K562 (cell line): ENCODE measurements around the gene NFS1. TPM values are rescaled to one million over a fixed set of nuclear protein-coding genes. Genes with fewer than 3 reads are reported as not detected.

Source experiments
- ATAC-seq: fragments of 200-7000 bp; cut with Tn5 transposase; 3 replicates; pipeline ENCODE4 v1.9.1; 2020; ENCODE audit warnings: moderate library complexity
- BruUV-seq: library from RNA; stranded (reverse); fragments of 400-500 nt; replicated peaks from 2 replicates; lab custom pipeline; 2021; lab: Mats Ljungman, UMichigan
- CTCF ChIA-PET: fragments of 300-600 bp; formaldehyde crosslinking; extraction: SDS; loops from one replicate; lab custom pipeline; 2021; ENCODE audit warnings: low intra/inter-chr PET ratio; lab: Yijun Ruan, JAX
- POLR2A ChIA-PET: fragments of 300-600, 350-650 bp; sonication (Branson Sonifier 250); formaldehyde crosslinking; extraction: SDS; loops from one replicate; lab custom pipeline; 2021; ENCODE audit warnings: antibody characterized with exemption, inconsistent platforms; lab: Yijun Ruan, JAX
- DNase-seq, 4 experiments: peaks; one replicate each; pipeline versions ENCODE4 v3.0.0 to v3.0.0-alpha.2; 2011 to 2018; ENCODE audit warnings: low spot score in 3 of 4, mixed read lengths in 3 of 4; ENCODE audit errors: extremely low read depth in 1 of 4
- FAIRE-seq: peaks from 2 replicates; lab custom pipeline; 2011; peaks lifted over from hg19 to GRCh38; lab: Jason Lieb, UNC
- H2AFZ ChIP-seq: 2 replicates; pipeline ENCODE4 v1.6.0; 2011; ENCODE audit warnings: low read depth, low read length, control low read depth, inconsistent platforms
- H3K27ac ChIP-seq: fragments of 200-600 bp; 3 replicates; pipeline ENCODE4 v1.8.0; 2011; ENCODE audit warnings: low read depth, mild to moderate bottlenecking, control low read depth, inconsistent platforms, low read length, moderate library complexity, mixed read lengths; ENCODE audit errors: extremely low read depth
- H3K27me3 ChIP-seq, 2 experiments: fragments of 300-600 bp in 1 of 2; 2 replicates in 1 of 2; 3 replicates in 1 of 2; pipeline versions ENCODE4 v1.6.0 to v1.8.0; 2011; ENCODE audit warnings: inconsistent platforms in 2 of 2, low read length in 2 of 2, mild to moderate bottlenecking in 1 of 2, mixed read lengths in 1 of 2, moderate library complexity in 1 of 2; ENCODE audit not compliant: control insufficient read depth in 2 of 2, insufficient read depth in 2 of 2
- H3K36me3 ChIP-seq: fragments of 300-600 bp; 3 replicates; pipeline ENCODE4 v1.8.0; 2011; ENCODE audit warnings: mild to moderate bottlenecking, low read length, inconsistent platforms; ENCODE audit not compliant: control insufficient read depth, insufficient read depth
- H3K4me1 ChIP-seq, 2 experiments: fragments of 200-600 bp in 1 of 2; replicated peaks in 1 of 2; 2 replicates in 1 of 2; 3 replicates in 1 of 2; pipeline versions ENCODE4 v1.5.1 to v1.8.0; 2011; ENCODE audit warnings: inconsistent platforms in 2 of 2, low read length in 2 of 2, mild to moderate bottlenecking in 1 of 2, mixed read lengths in 1 of 2, moderate library complexity in 1 of 2; ENCODE audit not compliant: control insufficient read depth in 2 of 2, insufficient read depth in 2 of 2
- H3K4me2 ChIP-seq: 2 replicates; pipeline ENCODE4 v1.6.1; 2011; ENCODE audit warnings: low read length, control low read depth, inconsistent platforms, mixed read lengths; ENCODE audit not compliant: insufficient read depth
- H3K4me3 ChIP-seq: fragments of 200-600 bp; sonication (generic), shearing (Covaris generic); 2 replicates; pipeline ENCODE4 v1.5.1; 2016; ENCODE audit warnings: control low read depth, inconsistent platforms
- H3K79me2 ChIP-seq: fragments of 200-600 bp; 3 replicates; pipeline ENCODE4 v1.8.0; 2011; ENCODE audit warnings: low read length, inconsistent platforms; ENCODE audit not compliant: control insufficient read depth, insufficient read depth
- H3K9ac ChIP-seq, 2 experiments: 2 replicates each; pipeline versions ENCODE4 v1.6.0 to v1.6.1; 2011; ENCODE audit warnings: low read depth in 2 of 2, low read length in 2 of 2, control low read depth in 1 of 2, inconsistent platforms in 1 of 2, mild to moderate bottlenecking in 1 of 2, mixed read lengths in 1 of 2; ENCODE audit not compliant: insufficient read depth in 1 of 2
- H3K9me1 ChIP-seq: one replicate; pipeline ENCODE4 v1.6.0; 2011; ENCODE audit warnings: inconsistent platforms, mild to moderate bottlenecking, low read length, moderate library complexity; ENCODE audit not compliant: control insufficient read depth, insufficient read depth
- H3K9me3 ChIP-seq: replicated peaks from 2 replicates; pipeline ENCODE4 v1.5.1; 2011; ENCODE audit warnings: low read depth, low read length, inconsistent platforms; ENCODE audit not compliant: control insufficient read depth, insufficient read depth
- H4K20me1 ChIP-seq: replicated peaks from 2 replicates; pipeline ENCODE4 v1.6.1; 2011; ENCODE audit warnings: low read length, inconsistent platforms, mixed read lengths; ENCODE audit not compliant: control insufficient read depth, insufficient read depth
- BRD9 ChIP-seq: fragments of 450-650 bp; IDR thresholded peaks from 2 replicates; pipeline ENCODE4 v1.6.1; 2018; ENCODE audit warnings: low read depth; ENCODE audit not compliant: partially characterized antibody
- C11orf30 ChIP-seq: fragments of 450-650 bp; IDR thresholded peaks from 2 replicates; pipeline ENCODE4 v1.6.1; 2016; ENCODE audit warnings: low read depth, mild to moderate bottlenecking
- CBX2 ChIP-seq: fragments of 200-600 bp; sonication (generic); IDR thresholded peaks from one replicate; pipeline ENCODE4 v1.6.1; 2012; ENCODE audit warnings: mild to moderate bottlenecking, low read length, inconsistent platforms; ENCODE audit not compliant: insufficient read depth, poor library complexity, severe bottlenecking
- CSDE1 ChIP-seq, 2 experiments: fragments of 450-650 bp; IDR thresholded peaks; 2 replicates each; pipeline ENCODE4 v1.6.1; 2016; ENCODE audit warnings: mild to moderate bottlenecking in 1 of 2
- FOXA3 ChIP-seq, 2 experiments: fragments of 450-650 bp in 1 of 2; sonication (generic) in 1 of 2; formaldehyde crosslinking; IDR thresholded peaks in 1 of 2; conservative IDR thresholded peaks in 1 of 2; 2 replicates each; pipeline versions ENCODE4 v1.4.0 to v1.8.0; 2020 to 2022; ENCODE audit warnings: mild to moderate bottlenecking in 2 of 2, missing genetic modification reagents in 1 of 2
- HDAC2 ChIP-seq: fragments of 450-650 bp; IDR thresholded peaks from 2 replicates; pipeline ENCODE4 v1.6.1; 2016; ENCODE audit warnings: mild to moderate bottlenecking
- PHB2 ChIP-seq: fragments of 450-650 bp; IDR thresholded peaks from 2 replicates; pipeline ENCODE4 v1.6.1; 2017; ENCODE audit warnings: low read depth
- SMAD4 ChIP-seq: fragments of 250-450 bp; sonication (Bioruptor Pico); conservative IDR thresholded peaks from 2 replicates; pipeline ENCODE4 v1.8.0; 2021; ENCODE audit warnings: inconsistent platforms, mild to moderate bottlenecking, moderate library complexity
- TRIM24 ChIP-seq, 2 experiments: fragments of 450-650 bp; IDR thresholded peaks; 2 replicates each; pipeline ENCODE4 v1.6.1; 2016
- TRIM28 ChIP-seq: fragments of 450-650 bp; IDR thresholded peaks from 2 replicates; pipeline ENCODE4 v1.6.1; 2017
- ZNF57 ChIP-seq: fragments of 450-650 bp; formaldehyde crosslinking; IDR thresholded peaks from 2 replicates; pipeline ENCODE4 v1.4.0; 2020; ENCODE audit warnings: mild to moderate bottlenecking, moderate library complexity
- WGBS: fragments of 100-300 bp; shearing (Covaris generic); methylation state at CpG from one replicate; pipeline ENCODE4 v1.1.6; 2016; ENCODE audit warnings: low coverage, mixed read lengths; ENCODE audit not compliant: insufficient coverage; ENCODE audit errors: missing lambda C conversion rate; 5-methylcytosine and 5-hydroxymethylcytosine counted together
- in situ Hi-C: fragments of 300-500 bp; cut with MboI; formaldehyde crosslinking; loops from 4 replicates; pipeline ENCODE4 v1.15.0; 2018; ENCODE audit warnings: inconsistent platforms, mixed read lengths
- intact Hi-C: fragments of 100-400 bp; cut with micrococcal nuclease; formaldehyde crosslinking; loops from 2 replicates; pipeline ENCODE4 v1.14.2; 2022
- polyA plus RNA-seq, 8 experiments: library from polyadenylated mRNA; depleted of rRNA in 4 of 8; stranded (reverse) in 5 of 8; unstranded in 3 of 8; fragments of >200 nt; fragmentation: Nextera tagmentation in 2 of 8; fragmentation: Illumina TruSeq in 1 of 8; extraction: Ambion mirVana in 2 of 8; extraction: Trizol in 1 of 8; gene quantifications; 2 replicates each; pipeline versions ENCODE4 v1.2.1 to v1.2.3, GENCODE V29; 2011 to 2014; ENCODE audit warnings: inconsistent platforms in 1 of 8, missing spikeins in 1 of 8
- total RNA-seq, 7 experiments: library from RNA; depleted of rRNA in 6 of 7; stranded (reverse); fragments of >200 nt in 6 of 7; fragmentation: Illumina TruSeq in 2 of 7; extraction: Trizol in 2 of 7; gene quantifications; 2 replicates each; pipeline versions ENCODE4 v1.2.1 to v1.2.3, GENCODE V29; 2011 to 2021; ENCODE audit warnings: low replicate concordance in 1 of 7
- TF ChIP-seq, protein P1 (sequence below): sonication (generic); formaldehyde crosslinking; IDR thresholded peaks from 2 replicates; pipeline ENCODE4 v1.8.1; 2023; ENCODE audit warnings: mild to moderate bottlenecking, missing genetic modification reagents
- TF ChIP-seq, protein P2 (sequence below), 2 experiments: IDR thresholded peaks in 1 of 2; conservative IDR thresholded peaks in 1 of 2; 2 replicates each; pipeline ENCODE4 v1.6.1; 2016; ENCODE audit warnings: low read depth in 2 of 2, mild to moderate bottlenecking in 1 of 2, missing compliant biosample characterization in 1 of 2, missing genetic modification characterization in 1 of 2, moderate library complexity in 1 of 2
- TF ChIP-seq, protein P3 (sequence below), 2 experiments: fragments of 200-800 bp in 1 of 2; sonication (Bioruptor generic) in 1 of 2; sonication (generic) in 1 of 2; formaldehyde crosslinking in 1 of 2; IDR thresholded peaks in 1 of 2; conservative IDR thresholded peaks in 1 of 2; 2 replicates each; pipeline versions ENCODE4 v1.5.0 to v1.6.1; 2016 to 2020; ENCODE audit warnings: missing compliant biosample characterization in 1 of 2, missing genetic modification characterization in 1 of 2, missing genetic modification reagents in 1 of 2

NFS1 gene
- total and polyA plus RNA-seq, 9 of the 15 experiments (the other 6 are each of a cell fraction or from before 2014, with no cell fraction given): 11.5 to 84.8 (median 47.1) TPM

DNA sequence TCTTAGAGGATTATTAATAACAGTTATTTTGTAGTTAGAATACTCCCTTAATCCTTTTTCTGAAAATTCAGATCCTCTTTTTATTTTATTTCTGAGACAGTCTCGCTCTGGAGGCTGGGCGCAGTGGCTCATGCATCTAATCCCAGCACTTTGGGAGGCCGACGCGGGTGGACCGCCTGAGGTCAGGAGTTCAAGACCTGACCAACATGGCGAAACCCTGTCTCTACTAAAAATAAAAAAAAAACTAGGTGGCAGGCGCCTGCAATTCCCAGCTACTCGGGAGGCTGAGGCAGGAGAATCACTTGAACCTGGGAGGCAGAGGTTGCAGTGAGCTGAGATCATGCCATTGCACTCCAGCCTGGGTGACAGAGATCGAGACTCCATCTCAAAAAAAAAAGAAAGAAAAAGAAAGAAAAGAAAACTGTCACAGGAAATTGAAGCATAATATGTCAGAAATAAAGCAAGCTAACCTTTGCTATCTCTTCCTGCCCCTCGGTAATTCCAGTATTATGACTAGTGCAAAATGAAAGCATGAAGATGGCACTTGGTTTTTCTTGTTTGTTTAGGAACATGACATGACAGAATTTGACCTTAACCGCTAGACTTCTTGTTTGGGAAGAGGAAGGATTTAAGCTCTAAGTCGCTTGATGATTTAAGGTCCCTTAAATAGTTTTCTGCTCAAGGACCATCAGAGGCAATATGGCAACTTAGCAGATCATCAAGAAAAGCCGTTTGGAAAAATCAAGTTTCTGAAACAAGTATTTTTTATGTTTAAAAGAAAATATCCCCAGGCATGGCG lies 44.7 kb upstream of the NFS1 start:
- peak in 2 of 4 experiments; percentile 34 to 76 for DNase-seq
- intact Hi-C loops (loop anchor here (2.0 to 5.0 kb wide), 2 partner anchors 29 to 158 kb away; partner anchors contain the start of gene PHF20), in situ Hi-C loops (no loop called here)
- H4K20me1 ChIP-seq: peaks cover 17% of the 10 kb centered on the region; the same call in 1 of the 2 replicates
- FAIRE-seq: peak; percentile 73
- H3K9me3 ChIP-seq: no peaks in the 10 kb centered on the region
- H3K9me1 ChIP-seq: no peaks in the 10 kb centered on the region
- peak overlapping the region; percentile 59; the same call in 1 of the 2 replicates for H3K4me3 ChIP-seq
- no TSS peak for BruUV-seq
- H3K27ac ChIP-seq: peak overlapping the region; percentile 99
- H3K4me1 ChIP-seq: peaks cover 4 to 20% of the 10 kb centered on the region in 2 experiments; a peak in 3 of 5 replicates
- peaks cover 22% of the 10 kb centered on the region for H3K36me3 ChIP-seq
- peaks cover 49% of the 10 kb centered on the region for H3K79me2 ChIP-seq
- ChIA-PET CTCF (no interaction called here), POLR2A (interaction anchor here (0.7 to 6.4 kb wide), 32 partner anchors 9 to 308 kb away, joined by 3 to 55 read pairs (median 5); partner anchors contain the start of genes PHF20, SCAND1 and SPAG4)
- peak overlapping the region; percentile 95 for H2AFZ ChIP-seq
- H3K4me2 ChIP-seq: peak overlapping the region; percentile 91
- H3K9ac ChIP-seq: peak overlapping the region; percentile 84 to 99
- 11% methylated on average over 15 of the region's 15 CpGs for WGBS
- ATAC-seq: no peak
- H3K27me3 ChIP-seq: no peaks in the 10 kb centered on the region
- TF ChIP-seq, protein P1, sequence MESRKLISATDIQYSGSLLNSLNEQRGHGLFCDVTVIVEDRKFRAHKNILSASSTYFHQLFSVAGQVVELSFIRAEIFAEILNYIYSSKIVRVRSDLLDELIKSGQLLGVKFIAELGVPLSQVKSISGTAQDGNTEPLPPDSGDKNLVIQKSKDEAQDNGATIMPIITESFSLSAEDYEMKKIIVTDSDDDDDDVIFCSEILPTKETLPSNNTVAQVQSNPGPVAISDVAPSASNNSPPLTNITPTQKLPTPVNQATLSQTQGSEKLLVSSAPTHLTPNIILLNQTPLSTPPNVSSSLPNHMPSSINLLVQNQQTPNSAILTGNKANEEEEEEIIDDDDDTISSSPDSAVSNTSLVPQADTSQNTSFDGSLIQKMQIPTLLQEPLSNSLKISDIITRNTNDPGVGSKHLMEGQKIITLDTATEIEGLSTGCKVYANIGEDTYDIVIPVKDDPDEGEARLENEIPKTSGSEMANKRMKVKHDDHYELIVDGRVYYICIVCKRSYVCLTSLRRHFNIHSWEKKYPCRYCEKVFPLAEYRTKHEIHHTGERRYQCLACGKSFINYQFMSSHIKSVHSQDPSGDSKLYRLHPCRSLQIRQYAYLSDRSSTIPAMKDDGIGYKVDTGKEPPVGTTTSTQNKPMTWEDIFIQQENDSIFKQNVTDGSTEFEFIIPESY (CRISPR knock-in tag): no peak
- TF ChIP-seq CSDE1 (IDR thresholded peaks at IDR 0.05) (no peak), CBX2 (no peak), BRD9 (peak; percentile 83), FOXA3 (CRISPR knock-in tag; conservative IDR thresholded peaks at IDR 0.05 in 1 of 2, IDR thresholded peaks at IDR 0.05 in 1 of 2) (peak; percentile 97 to 98), HDAC2 (peak; percentile 45; the same call in 1 of the 2 replicates), ZNF57 (CRISPR knock-in tag) (no peak), TRIM28 (peak; percentile 34; the same call in 1 of the 2 replicates), PHB2 (0 out of 2 replicates have a peak, but pooled peaks have one; percentile 34), TRIM24 (IDR thresholded peaks at IDR 0.05) (0 out of 4 replicates have a peak, but pooled peaks have one; percentile 16 to 32), SMAD4 (peak; percentile 41; the same call in 1 of the 2 replicates), C11orf30 (peak; percentile 92)
- TF ChIP-seq, protein P2, sequence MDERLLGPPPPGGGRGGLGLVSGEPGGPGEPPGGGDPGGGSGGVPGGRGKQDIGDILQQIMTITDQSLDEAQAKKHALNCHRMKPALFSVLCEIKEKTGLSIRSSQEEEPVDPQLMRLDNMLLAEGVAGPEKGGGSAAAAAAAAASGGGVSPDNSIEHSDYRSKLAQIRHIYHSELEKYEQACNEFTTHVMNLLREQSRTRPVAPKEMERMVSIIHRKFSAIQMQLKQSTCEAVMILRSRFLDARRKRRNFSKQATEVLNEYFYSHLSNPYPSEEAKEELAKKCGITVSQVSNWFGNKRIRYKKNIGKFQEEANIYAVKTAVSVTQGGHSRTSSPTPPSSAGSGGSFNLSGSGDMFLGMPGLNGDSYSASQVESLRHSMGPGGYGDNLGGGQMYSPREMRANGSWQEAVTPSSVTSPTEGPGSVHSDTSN (CRISPR knock-in tag; IDR thresholded peaks at IDR 0.05; ENCODE audit: low read depth): no peak
- TF ChIP-seq, protein P2 (tag; conservative IDR thresholded peaks at IDR 0.05; ENCODE audit: low read depth): peak; percentile 45; the same call in 1 of the 2 replicates
- TF ChIP-seq, protein P3, sequence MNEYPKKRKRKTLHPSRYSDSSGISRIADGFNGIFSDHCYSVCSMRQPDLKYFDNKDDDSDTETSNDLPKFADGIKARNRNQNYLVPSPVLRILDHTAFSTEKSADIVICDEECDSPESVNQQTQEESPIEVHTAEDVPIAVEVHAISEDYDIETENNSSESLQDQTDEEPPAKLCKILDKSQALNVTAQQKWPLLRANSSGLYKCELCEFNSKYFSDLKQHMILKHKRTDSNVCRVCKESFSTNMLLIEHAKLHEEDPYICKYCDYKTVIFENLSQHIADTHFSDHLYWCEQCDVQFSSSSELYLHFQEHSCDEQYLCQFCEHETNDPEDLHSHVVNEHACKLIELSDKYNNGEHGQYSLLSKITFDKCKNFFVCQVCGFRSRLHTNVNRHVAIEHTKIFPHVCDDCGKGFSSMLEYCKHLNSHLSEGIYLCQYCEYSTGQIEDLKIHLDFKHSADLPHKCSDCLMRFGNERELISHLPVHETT (CRISPR knock-in tag; conservative IDR thresholded peaks at IDR 0.05 in 1 of 2, IDR thresholded peaks at IDR 0.05 in 1 of 2): peak in 1 of 2 experiments; percentile 68; a peak in 1 of 4 replicates
